RWPE2 (cell line): ENCODE measurements around the gene CDK14.
"Not testable (repeated sequence)": the region's sequence is repeated elsewhere in the genome, so short reads cannot be mapped to it uniquely, and the experiment has no call there.

ENCODE experiments used
- ATAC-seq: fragments of 200-7000 bp; cut with Tn5 transposase; 3 replicates; pipeline ENCODE4 v1.9.1; 2021; ENCODE audit warnings: low read depth
- DNase-seq: peaks from one replicate; pipeline ENCODE4 v3.0.0-alpha.2; 2020; ENCODE audit warnings: low spot score
- H3K27ac ChIP-seq: fragments of 450-650 bp; 2 replicates; pipeline ENCODE4 v1.5.1; 2017; ENCODE audit warnings: mild to moderate bottlenecking; ENCODE audit not compliant: poor library complexity, severe bottlenecking
- H3K27me3 ChIP-seq: fragments of 250-450 bp; sonication (Bioruptor Pico); 2 replicates; pipeline ENCODE4 v1.5.1; 2021; ENCODE audit warnings: mild to moderate bottlenecking, moderate library complexity; ENCODE audit not compliant: insufficient read depth, poor library complexity, severe bottlenecking
- H3K36me3 ChIP-seq: fragments of 250-450 bp; sonication (Bioruptor Pico); 2 replicates; pipeline ENCODE4 v1.5.1; 2020; ENCODE audit warnings: low read depth, mild to moderate bottlenecking, moderate library complexity
- H3K4me1 ChIP-seq: fragments of 250-450 bp; sonication (Bioruptor Pico); 2 replicates; pipeline ENCODE4 v1.5.1; 2021; ENCODE audit warnings: mild to moderate bottlenecking, moderate library complexity; ENCODE audit not compliant: insufficient read depth, poor library complexity, severe bottlenecking
- H3K4me3 ChIP-seq: fragments of 250-450 bp; sonication (Bioruptor Pico); 2 replicates; pipeline ENCODE4 v1.5.1; 2021; ENCODE audit warnings: mild to moderate bottlenecking, moderate library complexity; ENCODE audit not compliant: severe bottlenecking
- H3K9me3 ChIP-seq: fragments of 250-450 bp; sonication (Bioruptor Pico); 2 replicates; pipeline ENCODE4 v1.5.1; 2021; ENCODE audit warnings: mild to moderate bottlenecking, moderate library complexity; ENCODE audit not compliant: severe bottlenecking
- TF ChIP-seq, protein P1 (sequence below): fragments of 450-650 bp; IDR thresholded peaks from one replicate; pipeline ENCODE4 v1.5.1; 2017; ENCODE audit warnings: mild to moderate bottlenecking, moderate library complexity; ENCODE audit not compliant: poor library complexity, severe bottlenecking

CDK14 gene

GRCh38 chr7:90919816-90920215 lies 323.7 kb downstream of the CDK14 start:
- H3K4me1 ChIP-seq, result no peaks in the 10 kb centered on the region
- H3K27ac ChIP-seq, result no peak overlapping the region
- H3K4me3 ChIP-seq, result no peak overlapping the region
- DNase-seq (no peak), ATAC-seq (no peak)
- TF ChIP-seq, protein P1, sequence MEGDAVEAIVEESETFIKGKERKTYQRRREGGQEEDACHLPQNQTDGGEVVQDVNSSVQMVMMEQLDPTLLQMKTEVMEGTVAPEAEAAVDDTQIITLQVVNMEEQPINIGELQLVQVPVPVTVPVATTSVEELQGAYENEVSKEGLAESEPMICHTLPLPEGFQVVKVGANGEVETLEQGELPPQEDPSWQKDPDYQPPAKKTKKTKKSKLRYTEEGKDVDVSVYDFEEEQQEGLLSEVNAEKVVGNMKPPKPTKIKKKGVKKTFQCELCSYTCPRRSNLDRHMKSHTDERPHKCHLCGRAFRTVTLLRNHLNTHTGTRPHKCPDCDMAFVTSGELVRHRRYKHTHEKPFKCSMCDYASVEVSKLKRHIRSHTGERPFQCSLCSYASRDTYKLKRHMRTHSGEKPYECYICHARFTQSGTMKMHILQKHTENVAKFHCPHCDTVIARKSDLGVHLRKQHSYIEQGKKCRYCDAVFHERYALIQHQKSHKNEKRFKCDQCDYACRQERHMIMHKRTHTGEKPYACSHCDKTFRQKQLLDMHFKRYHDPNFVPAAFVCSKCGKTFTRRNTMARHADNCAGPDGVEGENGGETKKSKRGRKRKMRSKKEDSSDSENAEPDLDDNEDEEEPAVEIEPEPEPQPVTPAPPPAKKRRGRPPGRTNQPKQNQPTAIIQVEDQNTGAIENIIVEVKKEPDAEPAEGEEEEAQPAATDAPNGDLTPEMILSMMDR, result no peak
- no peaks in the 10 kb centered on the region for H3K9me3 ChIP-seq
- peaks cover 14% of the 10 kb centered on the region; the same call in 1 of the 2 replicates for H3K36me3 ChIP-seq
- no peaks in the 10 kb centered on the region for H3K27me3 ChIP-seq

GRCh38 chr7:90920336-90920735 lies 324.2 kb downstream of the CDK14 start:
- TF ChIP-seq, protein P1, result no peak
- Histone ChIP-seq H3K4me3 (no peak overlapping the region), H3K27me3 (no peaks in the 10 kb centered on the region), H3K27ac (no peak overlapping the region), H3K9me3 (no peaks in the 10 kb centered on the region), H3K4me1 (no peaks in the 10 kb centered on the region), H3K36me3 (peaks cover 14% of the 10 kb centered on the region; the same call in 1 of the 2 replicates)
- ATAC-seq (no peak), DNase-seq (no peak)

- TF ChIP-seq, protein P1, result no peak
- Histone ChIP-seq H3K36me3 (peaks cover 3% of the 10 kb centered on the region; the same call in 1 of the 2 replicates), H3K27ac (no peak overlapping the region), H3K27me3 (no peaks in the 10 kb centered on the region), H3K9me3 (no peaks in the 10 kb centered on the region), H3K4me3 (no peak overlapping the region), H3K4me1 (no peaks in the 10 kb centered on the region)
- ATAC-seq (no peak), DNase-seq (no peak)
Measured at GRCh38 chr7:90923541-90923997, 327.4 kb downstream of the CDK14 start.

- not testable (repeated sequence) for H3K9me3 ChIP-seq, H3K27me3 ChIP-seq, H3K4me3 ChIP-seq, H3K4me1 ChIP-seq, H3K36me3 ChIP-seq, H3K27ac ChIP-seq, ATAC-seq, DNase-seq
Measured at GRCh38 chr7:90928700-90929424, 332.7 kb downstream of the CDK14 start.

DNA sequence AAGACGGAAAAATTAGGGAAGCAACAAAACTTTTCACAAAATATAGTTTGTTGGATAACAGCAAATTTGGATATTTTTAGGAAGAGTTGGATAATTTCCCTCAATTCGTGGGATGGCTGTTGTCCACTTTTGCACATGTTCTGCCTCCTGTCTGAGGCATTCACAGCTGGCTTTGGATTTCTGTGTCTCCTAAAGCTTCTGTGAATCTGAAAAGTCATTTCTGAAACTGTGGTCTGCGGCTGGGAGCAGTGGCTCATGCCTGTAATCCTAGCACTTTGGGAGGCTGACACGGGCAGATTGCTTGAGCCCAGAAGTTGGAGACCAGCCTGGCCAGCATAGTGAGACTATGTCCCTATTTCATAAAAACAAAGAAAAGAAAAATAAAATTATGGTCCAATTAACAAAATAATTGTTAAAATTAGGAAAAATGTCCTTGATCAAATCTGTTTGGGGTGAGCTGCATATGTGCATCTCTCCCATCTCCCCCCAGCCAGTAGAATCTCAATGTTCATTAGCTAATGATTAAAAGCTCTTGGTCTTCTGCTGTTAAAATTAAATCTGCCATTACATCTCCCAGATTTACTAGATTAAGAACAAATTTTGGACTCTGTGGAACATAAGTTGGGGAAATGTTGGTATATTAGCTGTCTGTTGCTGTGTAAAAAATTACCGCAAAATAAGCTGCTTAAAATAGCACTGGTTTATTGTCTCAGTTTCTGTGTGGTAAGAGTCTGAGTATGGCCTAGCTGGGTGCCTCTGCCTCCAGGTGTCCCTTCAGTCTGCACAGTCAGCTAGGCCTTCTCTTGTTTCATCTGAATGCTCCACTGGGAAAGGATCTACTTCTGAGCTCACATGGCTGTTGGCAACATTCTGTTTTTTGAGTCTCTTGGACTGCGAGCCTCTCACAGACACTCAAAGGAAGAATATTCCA lies 336.1 kb downstream of the CDK14 start:
- no peak for ATAC-seq

More for the DNA sequence above, 336.1 kb downstream of the CDK14 start:
- Histone ChIP-seq H3K27ac (no peak overlapping the region), H3K27me3 (no peaks in the 10 kb centered on the region), H3K36me3 (no peaks in the 10 kb centered on the region), H3K4me3 (no peak overlapping the region), H3K9me3 (no peaks in the 10 kb centered on the region), H3K4me1 (no peaks in the 10 kb centered on the region)
- TF ChIP-seq, protein P1, result no peak
- no peak for DNase-seq
